A549 treated with AZD2906 at 1 μM for 4 hours (cell line): Measurements from ENCODE around the gene WDR6. TPM values are rescaled to one million over a fixed set of nuclear protein-coding genes. Genes with fewer than 3 reads are reported as not detected.

Experiments
- total RNA-seq: library from RNA; stranded (reverse); fragments of 200-300 nt; extraction: Qiagen RNA extraction; gene quantifications from 5 replicates; pipeline ENCODE4 v1.2.3, GENCODE V29; 2022

WDR6 gene, protein sequence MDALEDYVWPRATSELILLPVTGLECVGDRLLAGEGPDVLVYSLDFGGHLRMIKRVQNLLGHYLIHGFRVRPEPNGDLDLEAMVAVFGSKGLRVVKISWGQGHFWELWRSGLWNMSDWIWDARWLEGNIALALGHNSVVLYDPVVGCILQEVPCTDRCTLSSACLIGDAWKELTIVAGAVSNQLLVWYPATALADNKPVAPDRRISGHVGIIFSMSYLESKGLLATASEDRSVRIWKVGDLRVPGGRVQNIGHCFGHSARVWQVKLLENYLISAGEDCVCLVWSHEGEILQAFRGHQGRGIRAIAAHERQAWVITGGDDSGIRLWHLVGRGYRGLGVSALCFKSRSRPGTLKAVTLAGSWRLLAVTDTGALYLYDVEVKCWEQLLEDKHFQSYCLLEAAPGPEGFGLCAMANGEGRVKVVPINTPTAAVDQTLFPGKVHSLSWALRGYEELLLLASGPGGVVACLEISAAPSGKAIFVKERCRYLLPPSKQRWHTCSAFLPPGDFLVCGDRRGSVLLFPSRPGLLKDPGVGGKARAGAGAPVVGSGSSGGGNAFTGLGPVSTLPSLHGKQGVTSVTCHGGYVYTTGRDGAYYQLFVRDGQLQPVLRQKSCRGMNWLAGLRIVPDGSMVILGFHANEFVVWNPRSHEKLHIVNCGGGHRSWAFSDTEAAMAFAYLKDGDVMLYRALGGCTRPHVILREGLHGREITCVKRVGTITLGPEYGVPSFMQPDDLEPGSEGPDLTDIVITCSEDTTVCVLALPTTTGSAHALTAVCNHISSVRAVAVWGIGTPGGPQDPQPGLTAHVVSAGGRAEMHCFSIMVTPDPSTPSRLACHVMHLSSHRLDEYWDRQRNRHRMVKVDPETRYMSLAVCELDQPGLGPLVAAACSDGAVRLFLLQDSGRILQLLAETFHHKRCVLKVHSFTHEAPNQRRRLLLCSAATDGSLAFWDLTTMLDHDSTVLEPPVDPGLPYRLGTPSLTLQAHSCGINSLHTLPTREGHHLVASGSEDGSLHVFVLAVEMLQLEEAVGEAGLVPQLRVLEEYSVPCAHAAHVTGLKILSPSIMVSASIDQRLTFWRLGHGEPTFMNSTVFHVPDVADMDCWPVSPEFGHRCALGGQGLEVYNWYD
- 64.9 to 77.1 TPM (median 68.2 TPM) in 5 replicates for total RNA-seq

DNA sequence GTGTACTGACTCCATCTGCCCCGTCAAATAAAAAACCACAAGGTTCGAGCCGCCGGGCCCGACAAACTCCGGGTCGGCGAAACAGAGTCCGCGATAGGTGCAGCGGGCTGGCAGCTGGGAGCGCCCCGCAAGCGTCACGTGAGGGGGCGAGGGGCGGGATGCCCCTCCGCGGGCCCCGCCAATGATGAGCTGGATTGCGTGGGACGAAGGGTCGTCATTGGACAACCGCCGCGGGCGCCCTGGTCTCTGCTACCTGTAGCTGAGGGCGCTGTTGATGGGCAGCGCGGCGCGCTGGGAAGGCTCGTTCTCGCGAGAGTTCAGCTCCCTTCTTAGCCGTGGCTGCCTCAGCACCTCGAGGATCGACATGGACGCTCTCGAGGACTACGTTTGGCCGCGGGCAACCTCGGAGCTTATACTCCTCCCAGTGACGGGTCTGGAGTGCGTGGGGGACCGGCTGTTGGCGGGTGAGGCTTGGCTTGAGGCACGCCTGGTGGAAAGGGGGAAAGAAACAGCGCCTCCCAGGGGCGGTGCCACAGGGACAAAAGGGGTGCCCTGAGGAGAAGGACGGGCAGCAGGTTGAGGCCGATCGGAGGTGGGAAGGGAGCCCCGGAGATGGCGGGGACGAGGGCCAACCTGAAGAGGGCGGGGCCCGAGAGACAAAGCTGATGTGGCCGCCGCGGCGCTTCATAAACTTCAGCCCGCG is at the start of gene WDR6:
WDR6 (plus strand) TSS at position 324 of the 703 bp plus-strand sequence; CDS start at position 365, 41 bp downstream.

DNA sequence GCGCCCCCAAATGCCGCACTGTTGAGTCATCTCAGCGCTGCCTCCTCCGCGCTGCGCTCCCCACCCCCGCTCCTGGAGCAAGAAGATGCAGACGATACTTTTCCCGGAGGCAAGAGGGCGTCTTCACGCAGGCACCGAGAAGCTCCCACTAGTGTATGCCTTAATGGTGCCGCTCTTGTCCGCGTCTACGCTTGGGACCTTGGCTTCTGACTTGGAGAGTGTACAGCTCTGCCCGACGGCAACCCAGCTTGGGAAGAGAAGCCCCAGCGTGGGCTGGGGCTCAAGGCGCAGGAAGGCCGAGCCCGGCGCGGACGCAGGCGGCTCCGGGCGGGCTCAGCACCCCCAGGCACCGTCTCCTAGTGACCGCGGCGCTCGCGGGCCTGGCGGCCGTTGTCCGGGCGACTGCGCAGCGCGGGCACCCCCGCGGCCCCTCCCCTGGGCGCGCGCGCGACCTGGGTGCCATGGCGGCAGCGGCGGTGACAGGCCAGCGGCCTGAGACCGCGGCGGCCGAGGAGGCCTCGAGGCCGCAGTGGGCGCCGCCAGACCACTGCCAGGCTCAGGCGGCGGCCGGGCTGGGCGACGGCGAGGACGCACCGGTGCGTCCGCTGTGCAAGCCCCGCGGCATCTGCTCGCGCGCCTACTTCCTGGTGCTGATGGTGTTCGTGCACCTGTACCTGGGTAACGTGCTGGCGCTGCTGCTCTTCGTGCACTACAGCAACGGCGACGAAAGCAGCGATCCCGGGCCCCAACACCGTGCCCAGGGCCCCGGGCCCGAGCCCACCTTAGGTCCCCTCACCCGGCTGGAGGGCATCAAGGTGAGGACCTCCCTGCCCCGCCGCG is 17.2 kb upstream of the WDR6 start, which contains the start of gene P4HTM:
P4HTM (plus strand) TSS at position 446 of the 840 bp plus-strand sequence; CDS start at position 462, 16 bp downstream.

DNA sequence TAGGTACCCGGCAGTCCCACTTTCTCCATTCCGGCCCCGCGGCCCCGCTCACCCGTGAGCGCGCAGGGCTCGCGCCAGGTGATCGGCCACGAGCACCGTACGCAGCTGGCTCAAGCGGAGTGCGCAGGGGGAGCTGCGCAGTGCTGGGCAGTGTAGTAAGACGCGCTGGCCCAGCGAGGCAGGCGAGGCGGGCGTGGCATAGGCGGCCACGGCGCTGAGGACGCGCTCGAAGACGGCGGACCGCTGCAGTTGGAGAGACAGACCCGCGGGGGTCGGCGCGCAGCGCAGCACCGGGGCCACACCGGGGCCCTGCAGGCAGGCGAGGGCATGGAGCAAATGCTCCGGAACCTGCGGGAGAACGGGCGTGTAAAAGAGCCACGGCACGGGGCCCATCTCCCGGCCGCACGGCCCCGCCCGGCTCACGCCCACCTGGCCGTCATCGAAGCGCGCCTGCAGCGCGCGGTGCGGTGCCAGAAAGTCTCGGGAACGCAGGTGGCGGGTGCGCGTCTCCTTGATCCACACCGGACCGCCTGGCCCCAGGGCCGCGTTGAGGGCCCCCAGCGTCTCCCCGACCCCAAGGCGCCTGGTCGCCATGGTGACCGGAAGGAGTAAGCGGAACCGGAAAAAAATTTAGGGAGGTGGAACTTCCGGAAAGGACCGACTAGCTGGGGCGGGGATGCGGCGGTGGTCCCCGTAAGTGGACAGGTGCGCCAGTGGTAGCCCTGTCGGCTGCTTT is 10.9 kb downstream of the WDR6 start, which contains the start of gene DALRD3:
DALRD3 (minus strand) TSS at position 610 of the 736 bp plus-strand sequence; CDS start at position 594, 16 bp downstream.

DNA sequence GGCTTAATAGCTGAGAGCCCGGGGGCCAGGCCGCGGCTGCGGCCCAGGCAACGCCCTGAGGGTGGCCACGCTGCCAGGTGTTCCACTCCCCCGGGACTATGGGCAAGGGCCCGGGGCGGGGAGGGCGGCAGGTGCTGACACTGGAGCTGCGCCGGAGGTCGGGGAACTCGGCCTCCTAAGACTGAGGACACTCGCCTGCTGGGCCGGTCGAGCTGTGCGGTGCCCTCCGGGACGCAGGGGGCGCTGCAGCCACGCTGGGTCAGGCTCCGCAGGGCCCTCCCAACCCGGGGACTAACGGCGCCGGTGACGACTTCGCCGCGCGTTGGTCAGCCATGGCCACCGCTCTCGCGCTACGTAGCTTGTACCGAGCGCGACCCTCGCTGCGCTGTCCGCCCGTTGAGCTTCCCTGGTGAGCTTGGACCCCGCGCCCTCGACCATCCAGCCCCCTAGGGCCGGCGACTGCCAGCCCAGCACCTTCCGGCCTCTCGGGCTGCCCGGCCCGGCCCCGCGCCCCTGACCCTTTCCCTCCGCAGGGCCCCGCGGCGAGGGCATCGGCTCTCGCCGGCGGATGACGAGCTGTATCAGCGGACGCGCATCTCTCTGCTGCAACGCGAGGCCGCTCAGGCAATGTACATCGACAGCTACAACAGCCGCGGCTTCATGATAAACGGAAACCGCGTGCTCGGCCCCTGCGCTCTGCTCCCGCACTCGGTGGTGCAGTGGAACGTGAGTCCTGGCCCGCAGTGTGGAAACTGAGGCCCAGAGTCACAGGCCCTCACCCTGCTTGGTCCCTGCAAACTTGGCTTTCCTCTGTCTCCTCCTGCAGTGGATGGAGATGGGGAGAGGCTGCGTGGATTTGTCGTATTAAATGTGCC is 14.9 kb downstream of the WDR6 start, which contains the start of gene NDUFAF3:
NDUFAF3 (plus strand) TSS at position 309 of the 875 bp plus-strand sequence; CDS start at position 333, 24 bp downstream.

DNA sequence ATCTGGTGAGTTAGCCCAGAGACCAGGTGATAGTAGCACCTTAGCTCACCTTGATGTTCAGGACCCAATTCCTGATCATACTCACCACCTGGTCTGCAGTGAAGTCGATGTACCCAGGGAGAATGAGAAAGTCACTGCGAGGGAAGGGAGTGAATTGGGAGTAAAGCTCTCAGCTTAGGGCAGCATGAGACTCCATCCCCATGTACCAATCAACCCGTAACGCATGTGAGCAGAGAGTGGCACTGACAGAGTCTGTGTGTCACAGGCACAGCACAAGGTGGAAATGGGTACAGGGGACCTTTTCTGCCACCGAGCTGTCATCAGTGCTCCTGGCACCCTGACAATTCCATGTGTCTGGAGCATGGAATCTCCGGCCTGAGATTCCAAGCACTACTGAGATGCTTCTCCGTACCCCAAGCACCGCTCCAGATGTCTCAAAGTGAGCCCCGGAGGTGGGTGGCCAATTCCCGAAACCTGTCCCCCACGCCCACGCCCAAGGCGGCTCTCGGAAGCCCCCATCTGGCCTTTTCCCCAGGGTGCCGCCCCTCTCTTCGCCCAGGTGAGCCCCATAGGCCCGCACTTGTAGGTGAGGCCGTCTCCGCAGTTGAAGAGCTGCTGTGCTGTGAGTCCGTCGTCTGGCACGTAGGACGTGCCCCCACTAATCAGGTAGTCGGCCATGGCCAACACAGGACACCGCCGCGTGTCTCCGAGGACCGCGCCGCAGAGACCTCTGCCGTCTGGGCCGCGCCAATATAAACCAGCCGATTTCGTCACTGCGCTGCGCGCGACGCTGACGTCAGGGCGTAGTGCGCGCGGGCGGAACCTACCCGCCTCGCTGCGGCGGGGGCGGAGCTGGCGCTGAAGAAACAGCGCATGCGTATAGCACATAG is 21.7 kb downstream of the WDR6 start, which contains the start of gene IMPDH2:
IMPDH2 (minus strand) TSS at position 726 of the 890 bp plus-strand sequence; CDS start at position 678, 48 bp downstream.

Other genes starting within 250 kb of the WDR6 start
- gene PRKAR2A, start 159.5 kb upstream of the WDR6 start, total RNA-seq = 15.5 to 20.2 TPM (median 18.7 TPM) in 5 replicates
- 10.3 to 11.5 TPM (median 10.7 TPM) in 5 replicates for gene SLC25A20, start 108.5 kb upstream of the WDR6 start, total RNA-seq
- 48.2 to 62.9 TPM (median 55.2 TPM) in 5 replicates for gene ARIH2, start 88.5 kb upstream of the WDR6 start, total RNA-seq
- 12.4 to 18.2 TPM (median 16.8 TPM) in 5 replicates for gene P4HTM, start 17.1 kb upstream of the WDR6 start, total RNA-seq
- 17.7 to 26.6 TPM (median 24.7 TPM) in 5 replicates for gene DALRD3, start 11.2 kb downstream of the WDR6 start, total RNA-seq
- gene NDUFAF3, start 14.7 kb downstream of the WDR6 start, total RNA-seq = 56.6 to 92.9 TPM (median 89.5 TPM) in 5 replicates
- 147 to 171 TPM (median 156 TPM) in 5 replicates for gene IMPDH2, start 22.0 kb downstream of the WDR6 start, total RNA-seq
- 32.4 to 39.5 TPM (median 37.2 TPM) in 5 replicates for gene QRICH1, start 86.7 kb downstream of the WDR6 start, total RNA-seq
- 123 to 154 TPM (median 143 TPM) in 5 replicates for gene QARS1, start 97.4 kb downstream of the WDR6 start, total RNA-seq
- gene USP19, start 113.4 kb downstream of the WDR6 start, total RNA-seq = 17.5 to 23.3 TPM (median 20.5 TPM) in 5 replicates
- gene LAMB2, start 125.7 kb downstream of the WDR6 start, total RNA-seq = 83.5 to 112 TPM (median 105 TPM) in 5 replicates
- gene CCDC71, start 158.9 kb downstream of the WDR6 start, total RNA-seq = 12.1 to 16.0 TPM (median 14.4 TPM) in 5 replicates
- 3.6 to 5.8 TPM (median 4.7 TPM) in 5 replicates for gene KLHDC8B, start 164.2 kb downstream of the WDR6 start, total RNA-seq